CD14-positive monocyte (primary cell): ENCODE data around the gene CACNA1C. TPM values are rescaled to one million over a fixed set of nuclear protein-coding genes. Genes with fewer than 3 reads are reported as not detected.

ENCODE experiments used
- DNase-seq, 3 donors: peaks; one replicate each; pipeline ENCODE4 v3.0.0-alpha.2; 2011 to 2022
- H2AFZ ChIP-seq: 2 replicates; pipeline ENCODE4 v1.6.0; 2012; ENCODE audit warnings: mild to moderate bottlenecking, low read depth, low read length, inconsistent platforms; ENCODE audit not compliant: insufficient read depth, poor library complexity, severe bottlenecking
- H3K27ac ChIP-seq, 2 donors: 1 replicate in 1 of 2; 2 replicates in 1 of 2; pipeline ENCODE4 v1.5.1; 2012 to 2013; ENCODE audit warnings: low read length in 2 of 2, control low read depth in 1 of 2, inconsistent platforms in 1 of 2, low read depth in 1 of 2, mild to moderate bottlenecking in 1 of 2
- H3K27me3 ChIP-seq, 2 donors: one replicate each; pipeline versions ENCODE4 v1.6.0 to v1.6.1; 2011 to 2013; ENCODE audit warnings: low read length in 2 of 2; ENCODE audit not compliant: control insufficient read depth in 2 of 2, insufficient read depth in 2 of 2
- H3K36me3 ChIP-seq, 2 donors: replicated peaks in 1 of 2; 1 replicate in 1 of 2; 2 replicates in 1 of 2; pipeline versions ENCODE4 v1.5.1 to v1.6.1; 2012 to 2013; ENCODE audit warnings: low read length in 2 of 2, control low read depth in 1 of 2, inconsistent platforms in 1 of 2, mild to moderate bottlenecking in 1 of 2; ENCODE audit not compliant: insufficient read depth in 2 of 2, control insufficient read depth in 1 of 2
- H3K4me1 ChIP-seq, 2 donors: 1 replicate in 1 of 2; 2 replicates in 1 of 2; pipeline versions ENCODE4 v1.5.1 to v1.6.1; 2012 to 2013; ENCODE audit warnings: low read length in 2 of 2, control low read depth in 1 of 2, inconsistent platforms in 1 of 2, mild to moderate bottlenecking in 1 of 2, moderate library complexity in 1 of 2; ENCODE audit not compliant: insufficient read depth in 2 of 2, control insufficient read depth in 1 of 2
- H3K4me2 ChIP-seq: replicated peaks from 2 replicates; pipeline ENCODE3; 2012; ENCODE audit warnings: low read length, moderate library complexity, mild to moderate bottlenecking; ENCODE audit not compliant: poor library complexity, severe bottlenecking; ENCODE audit errors: extremely low read depth
- H3K4me3 ChIP-seq, 3 experiments: fragments of 200-600 bp in 1 of 3; sonication (generic) in 1 of 3; replicated peaks in 1 of 3; 1 replicate in 2 of 3; 2 replicates in 1 of 3; pipeline ENCODE4 v1.5.1; 2011 to 2013; ENCODE audit warnings: low read length in 3 of 3, mild to moderate bottlenecking in 3 of 3, control low read depth in 2 of 3, low read depth in 2 of 3, inconsistent platforms in 1 of 3, moderate library complexity in 1 of 3
- H3K79me2 ChIP-seq: 2 replicates; pipeline ENCODE4 v1.6.0; 2012; ENCODE audit warnings: mild to moderate bottlenecking, control low read depth, inconsistent platforms, low read length, moderate library complexity; ENCODE audit not compliant: insufficient read depth
- H3K9ac ChIP-seq: 2 replicates; pipeline ENCODE4 v1.6.0; 2017; ENCODE audit warnings: low read length, mild to moderate bottlenecking; ENCODE audit not compliant: insufficient read depth, poor library complexity, severe bottlenecking
- H3K9me3 ChIP-seq, 2 donors: replicated peaks in 1 of 2; 1 replicate in 1 of 2; 2 replicates in 1 of 2; pipeline versions ENCODE4 v1.5.1 to v1.6.1; 2012 to 2013; ENCODE audit warnings: low read length in 2 of 2, control low read depth in 1 of 2; ENCODE audit not compliant: control insufficient read depth in 1 of 2, insufficient read depth in 1 of 2
- H4K20me1 ChIP-seq: 2 replicates; pipeline ENCODE4 v1.6.0; 2012; ENCODE audit warnings: mild to moderate bottlenecking, low read length, control low read depth, moderate library complexity; ENCODE audit not compliant: insufficient read depth
- H3K27ac Mint-ChIP-seq, 7 donors: one replicate each; pipeline ENCODE4 v1.8.0; 2020; ENCODE audit warnings: mild to moderate bottlenecking in 7 of 7, mixed read lengths in 7 of 7, moderate library complexity in 6 of 7, inconsistent platforms in 2 of 7
- H3K27me3 Mint-ChIP-seq, 3 donors: one replicate each; pipeline ENCODE4 v1.8.0; 2021 to 2022; ENCODE audit warnings: low read depth in 3 of 3, mild to moderate bottlenecking in 3 of 3, mixed read lengths in 3 of 3, moderate library complexity in 3 of 3, inconsistent platforms in 1 of 3
- H3K36me3 Mint-ChIP-seq, 2 donors: one replicate each; pipeline ENCODE4 v1.8.0; 2020; ENCODE audit warnings: mixed read lengths in 2 of 2, inconsistent platforms in 1 of 2, mild to moderate bottlenecking in 1 of 2
- H3K4me1 Mint-ChIP-seq: one replicate; pipeline ENCODE4 v1.8.0; 2020; ENCODE audit warnings: mild to moderate bottlenecking, mixed read lengths
- H3K4me3 Mint-ChIP-seq, 2 donors: one replicate each; pipeline ENCODE4 v1.8.0; 2020; ENCODE audit warnings: mild to moderate bottlenecking in 2 of 2, mixed read lengths in 2 of 2, moderate library complexity in 1 of 2
- H3K9me3 Mint-ChIP-seq, 7 donors: one replicate each; pipeline ENCODE4 v1.8.0; 2020 to 2022; ENCODE audit warnings: mixed read lengths in 7 of 7, mild to moderate bottlenecking in 6 of 7, moderate library complexity in 6 of 7, inconsistent platforms in 2 of 7
- CTCF ChIP-seq: fragments of 200-600 bp; IDR thresholded peaks from one replicate; pipeline ENCODE4 v1.8.0; 2022; ENCODE audit warnings: antibody characterized with exemption, mild to moderate bottlenecking
- WGBS: methylation state at CpG from one replicate; pipeline ENCODE4 v1.1.5; 2013; ENCODE audit warnings: missing lambda C conversion rate; ENCODE audit not compliant: insufficient coverage; 5-methylcytosine and 5-hydroxymethylcytosine counted together
- intact Hi-C, 2 donors: fragments of 100-400 bp; cut with micrococcal nuclease; formaldehyde crosslinking; loops; one replicate each; pipeline versions ENCODE4 v1.15.0 to v1.15.1; 2023
- polyA plus RNA-seq, 3 donors: library from polyadenylated mRNA; depleted of rRNA in 1 of 3; unstranded in 2 of 3; stranded (reverse) in 1 of 3; fragments of 300-500 nt in 2 of 3; fragments of >200 nt in 1 of 3; fragmentation: Illumina TruSeq in 2 of 3; gene quantifications; 1 replicate in 2 of 3; 2 replicates in 1 of 3; pipeline ENCODE4 v1.2.3, GENCODE V29; 2012 to 2021

Gene CACNA1C
- polyA plus RNA-seq, 3 donors = not detected

DNA sequence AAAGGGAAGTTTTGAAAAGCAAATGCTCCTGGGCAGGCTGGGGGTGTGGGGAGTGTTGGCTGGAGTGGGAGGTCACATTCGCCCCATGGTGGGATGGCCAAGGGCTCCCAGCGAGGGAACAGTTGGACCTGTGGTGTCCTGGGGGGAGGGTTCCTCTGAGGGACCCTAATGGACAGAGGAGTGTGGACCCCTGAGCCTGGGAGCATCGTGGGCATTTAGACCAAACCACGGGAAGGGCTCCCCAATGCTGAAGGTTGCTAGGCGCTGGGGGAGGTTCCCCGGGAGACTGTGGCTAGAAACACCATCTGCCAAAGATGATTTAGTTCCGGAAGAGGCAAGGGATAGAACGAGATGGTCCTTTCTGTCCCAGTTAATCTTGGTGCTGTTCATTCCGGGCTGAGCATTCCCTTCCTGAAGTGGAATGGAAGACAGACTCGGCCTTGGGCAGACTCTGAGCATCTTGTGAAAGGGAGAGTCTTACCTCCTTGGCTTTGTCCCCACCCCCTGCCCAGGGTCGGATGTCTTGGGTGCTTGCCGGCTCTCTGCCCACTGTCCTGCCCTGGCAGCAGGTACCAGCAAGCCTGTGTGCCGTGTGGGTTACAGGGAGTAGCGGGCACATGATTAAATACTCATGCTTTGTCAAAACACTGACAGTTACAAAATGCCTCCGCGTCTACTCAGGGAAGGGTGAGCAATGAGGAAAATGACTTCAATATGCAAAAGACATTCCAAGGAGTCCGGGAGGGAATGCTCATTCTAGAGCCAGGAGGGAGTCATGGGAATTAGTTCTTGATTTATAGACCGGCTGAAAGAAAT lies 215.9 kb downstream of the CACNA1C start:
- no peaks in the 10 kb centered on the region for H3K27me3 ChIP-seq
- H3K36me3 Mint-ChIP-seq = no peaks in the 10 kb centered on the region
- H3K4me3 ChIP-seq = no peak overlapping the region
- H3K9ac ChIP-seq = no peak overlapping the region
- H3K79me2 ChIP-seq = no peaks in the 10 kb centered on the region
- TF ChIP-seq CTCF = no peak
- H3K9me3 ChIP-seq = no peaks in the 10 kb centered on the region
- no peak overlapping the region for H3K27ac ChIP-seq
- H3K4me3 Mint-ChIP-seq = no peak overlapping the region
- no peak overlapping the region for H3K27ac Mint-ChIP-seq
- WGBS = 88% methylated on average over 14 of the region's 18 CpGs
- no peak overlapping the region for H3K4me2 ChIP-seq
- DNase-seq = no peak
- no peak overlapping the region for H2AFZ ChIP-seq
- H3K4me1 ChIP-seq = no peaks in the 10 kb centered on the region
- H4K20me1 ChIP-seq = no peaks in the 10 kb centered on the region
- H3K36me3 ChIP-seq = no peaks in the 10 kb centered on the region
- no peaks in the 10 kb centered on the region for H3K4me1 Mint-ChIP-seq
- no peaks in the 10 kb centered on the region for H3K9me3 Mint-ChIP-seq
- H3K27me3 Mint-ChIP-seq = peaks cover 0 to 1% (median 1%) of the 10 kb centered on the region in 3 donors
- intact Hi-C loops = no loop called here

- Histone ChIP-seq H3K27ac (no peak overlapping the region), H4K20me1 (no peaks in the 10 kb centered on the region), H3K9me3 (no peaks in the 10 kb centered on the region), H3K79me2 (no peaks in the 10 kb centered on the region), H3K4me1 (no peaks in the 10 kb centered on the region), H2AFZ (no peak overlapping the region), H3K4me2 (no peak overlapping the region), H3K9ac (no peak overlapping the region), H3K27me3 (no peaks in the 10 kb centered on the region), H3K4me3 (no peak overlapping the region), H3K36me3 (no peaks in the 10 kb centered on the region)
- H3K9me3 Mint-ChIP-seq = no peaks in the 10 kb centered on the region
- H3K36me3 Mint-ChIP-seq = no peaks in the 10 kb centered on the region
- no peak overlapping the region for H3K4me3 Mint-ChIP-seq
- 100% methylated on average over 4 of the region's 6 CpGs for WGBS
- H3K4me1 Mint-ChIP-seq = no peaks in the 10 kb centered on the region
- no peak for DNase-seq
- no peak for TF ChIP-seq CTCF
- H3K27me3 Mint-ChIP-seq = peaks cover 3% of the 10 kb centered on the region in 3 donors
- no peak overlapping the region for H3K27ac Mint-ChIP-seq
- intact Hi-C loops = loop anchor here in 1 of 2 donors (10.0 kb wide), 1 partner anchor 114 kb away; no protein-coding TSS in a partner anchor
These were observed 218.1 kb downstream of the CACNA1C start for GRCh38 chr12:2270846-2271245.
